Activated naive CD4-positive, alpha-beta T cell treated with anti-CD3 and anti-CD28 coated beads, Interleukin-2, amount 50 U/mL, for 16 hours (primary cell): Measurements from ENCODE around the gene ARFGEF3.
"Not testable (repeated sequence)": the region's sequence is repeated elsewhere in the genome, so short reads cannot be mapped to it uniquely, and the experiment has no call there.

Experiments used
- DNase-seq: peaks from one replicate; pipeline ENCODE4 v3.0.0-alpha.2; 2020

Gene ARFGEF3

DNA sequence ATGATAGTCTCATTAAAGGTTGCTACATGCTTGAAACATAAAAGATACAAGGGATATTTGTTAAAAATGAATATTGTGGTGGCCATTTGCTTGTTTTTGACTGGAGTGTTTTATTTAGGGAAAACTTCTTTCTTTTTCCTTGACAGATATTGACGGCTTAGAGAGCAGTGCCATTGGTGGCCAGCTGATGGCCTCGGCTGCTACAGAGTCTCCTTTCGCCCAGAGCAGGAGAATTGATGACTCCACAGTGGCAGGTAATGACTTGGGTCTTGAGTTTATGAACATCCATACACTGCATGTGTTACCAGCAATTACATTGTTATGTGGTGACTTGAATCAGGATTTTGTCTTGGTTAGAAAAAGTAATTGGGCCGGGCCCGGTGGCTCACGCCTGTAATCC is 124.1 kb downstream of the ARFGEF3 start:
- no peak for DNase-seq

DNA sequence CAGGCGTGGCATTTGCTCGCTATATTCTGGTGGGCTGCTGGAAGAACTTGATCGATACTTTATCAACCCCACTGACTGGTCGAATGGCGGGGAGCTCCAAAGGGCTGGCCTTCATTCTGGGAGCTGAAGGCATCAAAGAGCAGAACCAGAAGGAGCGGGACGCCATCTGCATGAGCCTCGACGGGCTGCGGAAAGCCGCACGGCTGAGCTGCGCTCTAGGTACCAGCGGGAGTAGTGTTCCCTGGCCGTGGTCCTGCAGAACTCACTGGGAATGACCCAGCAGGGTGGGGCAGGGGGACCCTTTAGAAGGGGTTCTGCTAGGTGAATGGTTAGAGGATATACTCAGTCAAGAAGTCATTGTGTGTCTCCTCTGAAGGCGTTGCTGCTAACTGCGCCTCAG is 125.0 kb downstream of the ARFGEF3 start:
- DNase-seq = no peak

DNA sequence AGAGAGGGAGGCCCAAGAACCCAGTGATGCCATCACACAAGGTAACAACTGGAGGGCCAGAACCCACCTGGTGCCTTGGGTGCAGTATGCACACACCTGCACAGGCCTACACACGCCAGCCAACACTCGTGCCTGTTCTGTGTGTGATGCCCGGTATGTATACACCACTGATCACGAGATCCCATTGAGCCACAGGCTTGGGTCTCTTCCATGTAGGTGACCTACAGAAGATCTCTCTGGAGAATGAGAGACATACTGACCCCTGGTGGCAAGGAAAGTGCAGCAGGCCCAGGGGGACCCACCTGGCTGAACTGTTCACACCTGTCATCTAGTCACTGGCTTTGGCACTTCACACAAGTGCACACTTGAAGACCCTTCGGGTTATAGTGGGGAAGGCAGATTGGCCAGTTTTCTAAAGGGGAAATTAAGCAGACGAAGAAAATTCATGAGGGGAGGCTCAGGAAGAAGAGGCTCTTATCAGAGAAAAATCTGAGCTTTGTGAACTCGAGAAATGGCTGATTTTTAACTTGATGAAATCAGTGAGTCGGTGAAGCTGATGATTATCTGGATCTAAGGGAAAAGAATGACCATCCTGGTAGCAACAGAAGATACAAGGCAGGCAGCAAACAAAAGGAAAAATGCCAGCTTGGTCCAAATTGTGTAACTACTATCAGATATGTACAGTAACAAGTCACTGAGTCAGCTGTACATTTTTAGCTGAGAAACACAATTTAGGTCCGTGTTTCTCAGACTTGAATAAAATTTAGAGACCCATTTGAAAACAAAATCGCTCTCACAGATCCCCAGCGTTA is 125.6 kb downstream of the ARFGEF3 start:
- DNase-seq = peak; percentile 50

DNA sequence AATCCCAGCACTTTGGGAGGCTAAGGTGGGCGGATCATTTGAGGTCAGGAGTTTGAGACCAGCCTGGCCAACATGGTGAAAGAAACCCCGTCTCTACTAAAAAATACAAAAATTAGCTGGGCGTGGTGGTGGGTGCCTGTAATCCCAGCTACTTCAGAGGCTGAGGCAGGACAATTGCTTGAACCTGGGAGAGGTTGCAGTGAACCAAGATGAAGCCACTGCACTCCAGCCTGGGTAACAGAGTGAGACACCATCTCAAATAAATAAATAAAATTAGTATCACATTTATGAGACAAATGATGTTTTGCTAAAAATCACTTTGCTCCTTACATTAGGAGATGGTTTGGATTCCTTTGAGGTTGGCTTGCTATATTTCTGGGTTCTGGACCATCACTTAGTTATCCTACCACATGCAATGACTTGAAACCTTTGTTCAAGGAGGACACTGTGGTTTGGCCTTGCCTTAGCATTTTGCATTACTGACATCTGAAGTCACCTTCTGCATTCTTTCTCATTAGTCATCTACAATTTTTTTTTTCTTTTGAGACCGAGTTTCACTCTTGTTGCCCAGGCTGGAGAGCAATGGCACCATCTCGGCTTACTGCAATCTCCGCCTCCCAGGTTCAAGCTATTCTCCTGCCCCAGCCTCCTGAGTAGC is 126.8 kb downstream of the ARFGEF3 start:
- DNase-seq = not testable (repeated sequence)

DNA sequence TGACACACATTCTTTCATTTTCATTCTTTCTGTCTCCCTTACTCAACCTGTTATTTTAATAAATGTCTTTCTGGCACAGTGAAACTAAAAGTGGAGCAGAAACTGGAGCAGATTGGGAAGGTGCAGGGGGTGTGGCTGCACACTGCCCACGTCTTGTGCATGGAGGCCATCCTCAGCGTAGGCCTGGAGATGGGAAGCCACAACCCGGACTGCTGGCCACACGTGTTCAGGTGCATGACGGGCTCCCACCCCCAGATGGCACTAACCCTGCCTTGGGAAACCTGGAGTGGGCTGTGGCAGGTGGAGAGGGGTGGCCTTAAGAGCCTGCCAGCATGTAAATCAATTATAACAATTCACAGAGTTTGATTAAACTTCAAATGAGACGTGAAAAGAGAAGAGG is 128.0 kb downstream of the ARFGEF3 start:
- DNase-seq = no peak

DNA sequence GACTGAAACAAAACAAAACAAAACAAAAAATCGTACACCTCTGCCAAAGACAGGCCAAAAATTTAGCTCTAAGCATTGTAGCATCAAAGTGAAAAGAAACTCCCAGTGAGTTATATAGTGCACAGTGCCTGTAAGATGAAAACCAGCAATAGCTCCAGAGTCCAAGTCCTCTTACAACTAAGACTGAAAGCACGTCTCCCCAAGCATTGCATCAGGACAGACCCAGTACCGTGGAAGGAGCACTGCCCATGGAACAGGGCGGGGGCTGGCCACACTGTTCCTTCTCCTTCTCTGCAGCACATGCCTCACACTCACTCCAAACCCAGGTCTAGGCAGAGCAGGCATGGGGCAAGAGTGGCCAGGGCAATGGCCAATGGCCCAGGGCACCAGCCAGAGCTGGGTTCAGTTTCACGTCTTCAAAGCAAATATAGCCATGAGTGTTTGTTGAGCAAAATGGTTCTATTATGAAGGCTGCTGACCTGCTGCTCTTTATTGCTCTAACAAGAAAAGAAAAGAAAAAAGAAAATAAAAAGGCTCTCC is 128.8 kb downstream of the ARFGEF3 start:
- DNase-seq = no peak

DNA sequence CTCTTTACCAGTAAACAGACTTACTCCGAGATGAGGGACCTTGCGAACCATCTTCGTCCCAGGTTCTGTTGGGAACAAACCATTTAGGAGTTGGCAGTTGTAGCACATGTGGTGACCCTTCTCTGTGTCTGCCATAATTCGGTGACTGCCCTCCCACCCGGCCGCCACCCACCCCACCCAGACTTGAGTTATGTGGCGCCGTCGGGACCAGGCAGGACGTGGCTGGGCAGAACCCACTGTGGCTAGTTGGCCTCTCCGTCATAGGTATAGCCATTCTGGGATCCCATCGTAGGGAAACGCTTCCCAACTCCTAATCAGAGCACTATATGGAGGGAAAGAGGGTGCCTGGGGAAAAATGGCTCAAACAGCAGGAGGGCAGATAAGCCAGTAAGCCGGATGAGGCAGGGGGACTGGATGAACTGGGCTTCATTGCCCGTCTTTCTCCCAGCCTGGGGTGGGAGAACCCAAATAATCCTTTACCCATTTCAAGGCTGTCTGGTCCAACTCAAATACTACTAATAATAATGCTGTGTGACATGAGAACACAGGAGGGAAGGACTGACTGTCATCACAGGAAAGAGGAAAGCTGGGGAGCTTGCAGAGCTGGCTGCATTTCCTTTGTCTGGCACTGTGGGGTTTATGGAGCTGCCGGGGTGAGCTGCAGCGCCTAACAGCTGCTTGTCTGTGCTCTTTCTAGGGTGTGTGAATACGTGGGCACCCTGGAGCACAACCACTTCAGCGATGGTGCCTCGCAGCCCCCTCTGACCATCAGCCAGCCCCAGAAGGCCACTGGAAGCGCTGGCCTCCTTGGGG is 129.5 kb downstream of the ARFGEF3 start:
- DNase-seq = no peak

DNA sequence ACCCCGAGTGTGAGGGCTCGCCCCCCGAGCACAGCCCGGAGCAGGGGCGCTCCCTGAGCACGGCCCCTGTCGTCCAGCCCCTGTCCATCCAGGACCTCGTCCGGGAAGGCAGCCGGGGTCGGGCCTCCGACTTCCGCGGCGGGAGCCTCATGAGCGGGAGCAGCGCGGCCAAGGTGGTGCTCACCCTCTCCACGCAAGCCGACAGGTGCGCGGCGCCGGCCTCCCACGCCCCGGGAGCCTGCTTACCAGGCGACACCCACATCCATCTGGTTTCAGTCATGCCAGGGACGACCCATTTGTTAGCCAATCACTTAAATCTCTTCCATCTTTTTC is 130.1 kb downstream of the ARFGEF3 start:
- DNase-seq = no peak

DNA sequence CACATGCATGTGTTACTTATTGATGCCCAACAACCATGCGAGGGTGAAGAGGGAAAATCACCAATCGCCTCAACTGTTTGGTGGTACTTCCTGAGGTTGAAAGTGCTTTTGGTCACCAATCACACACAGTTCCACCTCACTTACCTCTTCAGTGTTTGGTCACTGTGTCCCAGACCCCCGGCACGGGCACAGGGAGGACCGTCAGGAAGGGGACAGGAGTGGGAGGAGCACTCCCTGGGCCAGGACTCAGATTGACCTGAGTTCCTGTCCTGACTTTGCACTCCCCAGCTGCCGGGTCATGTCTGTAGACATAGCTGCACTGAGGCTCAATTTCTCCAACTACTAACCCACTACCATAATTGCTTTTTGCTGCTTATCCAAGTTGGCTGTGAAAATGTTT is 130.7 kb downstream of the ARFGEF3 start:
- DNase-seq = no peak

DNA sequence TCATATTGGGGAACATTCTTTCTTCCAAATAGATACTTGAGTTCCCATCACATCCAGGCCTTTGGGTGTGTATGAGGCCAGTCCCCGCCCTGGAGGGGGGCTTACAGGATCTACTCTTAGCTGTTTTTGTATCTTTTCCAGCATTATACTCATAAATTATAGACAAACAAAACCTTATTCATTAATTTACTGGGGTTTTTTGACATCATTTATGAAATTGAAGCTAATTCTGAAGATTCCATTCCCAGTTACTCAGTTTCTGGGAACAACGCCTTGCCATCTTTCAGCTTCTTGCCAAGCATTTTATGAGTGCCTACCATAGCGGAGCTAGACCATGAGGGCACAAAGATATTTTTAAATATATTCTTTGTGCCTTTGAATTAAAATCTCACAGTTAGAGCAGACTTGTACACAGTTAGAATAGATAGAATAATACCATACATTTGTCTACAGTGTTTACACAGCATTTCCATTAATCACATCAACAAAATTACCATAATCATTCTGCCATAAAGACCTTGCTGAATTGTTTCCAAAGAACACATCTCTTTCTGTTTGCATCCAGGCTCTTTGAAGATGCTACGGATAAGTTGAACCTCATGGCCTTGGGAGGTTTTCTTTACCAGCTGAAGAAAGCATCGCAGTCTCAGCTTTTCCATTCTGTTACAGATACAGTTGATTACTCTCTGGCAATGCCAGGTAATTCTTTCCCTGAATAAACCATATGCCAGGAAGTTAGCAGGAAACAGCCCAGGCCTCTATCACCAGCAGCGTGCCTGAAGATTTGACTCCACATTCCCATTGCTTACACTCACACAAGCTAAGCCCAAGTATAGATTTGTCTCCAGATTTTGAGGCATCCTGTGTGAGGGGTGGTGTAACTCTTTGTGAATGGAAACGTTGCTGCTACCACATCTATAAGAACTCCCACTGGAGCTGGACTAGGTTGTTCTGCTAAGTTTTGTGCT is 132.0 kb downstream of the ARFGEF3 start:
- DNase-seq = no peak

DNA sequence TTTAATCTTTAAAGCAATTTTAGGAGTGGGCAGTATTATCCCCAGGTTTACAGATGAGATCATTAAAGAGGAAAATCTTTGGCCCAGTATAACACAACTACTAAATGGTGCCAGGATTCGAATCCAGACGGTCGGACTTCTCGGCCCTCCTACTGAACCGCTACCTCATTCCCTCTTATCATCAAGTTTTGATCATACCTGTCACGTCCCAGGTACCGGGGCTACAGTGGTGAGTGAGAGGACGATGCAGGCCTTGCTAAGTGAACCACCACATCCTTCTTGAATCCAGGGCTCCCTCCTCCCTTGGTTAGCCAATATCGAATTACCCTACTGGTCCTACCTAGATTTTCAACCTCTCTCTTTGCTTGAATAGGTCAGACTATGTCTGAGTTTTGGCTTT is 134.6 kb downstream of the ARFGEF3 start:
- no peak for DNase-seq

DNA sequence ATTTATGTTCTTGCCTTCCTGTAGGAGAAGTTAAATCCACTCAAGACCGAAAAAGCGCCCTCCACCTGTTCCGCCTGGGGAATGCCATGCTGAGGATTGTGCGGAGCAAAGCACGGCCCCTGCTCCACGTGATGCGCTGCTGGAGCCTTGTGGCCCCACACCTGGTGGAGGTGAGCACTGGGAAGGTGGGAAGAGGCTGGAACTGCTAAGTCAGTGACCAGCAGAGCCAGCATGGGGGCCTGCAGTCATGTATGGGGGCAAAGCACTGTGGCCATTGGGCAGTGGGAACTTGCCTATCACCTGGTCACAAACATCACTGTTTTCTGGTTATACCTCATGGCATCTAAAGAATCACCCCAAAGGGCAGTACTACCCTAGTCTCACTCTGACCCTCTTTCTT is 135.0 kb downstream of the ARFGEF3 start:
- no peak for DNase-seq

DNA sequence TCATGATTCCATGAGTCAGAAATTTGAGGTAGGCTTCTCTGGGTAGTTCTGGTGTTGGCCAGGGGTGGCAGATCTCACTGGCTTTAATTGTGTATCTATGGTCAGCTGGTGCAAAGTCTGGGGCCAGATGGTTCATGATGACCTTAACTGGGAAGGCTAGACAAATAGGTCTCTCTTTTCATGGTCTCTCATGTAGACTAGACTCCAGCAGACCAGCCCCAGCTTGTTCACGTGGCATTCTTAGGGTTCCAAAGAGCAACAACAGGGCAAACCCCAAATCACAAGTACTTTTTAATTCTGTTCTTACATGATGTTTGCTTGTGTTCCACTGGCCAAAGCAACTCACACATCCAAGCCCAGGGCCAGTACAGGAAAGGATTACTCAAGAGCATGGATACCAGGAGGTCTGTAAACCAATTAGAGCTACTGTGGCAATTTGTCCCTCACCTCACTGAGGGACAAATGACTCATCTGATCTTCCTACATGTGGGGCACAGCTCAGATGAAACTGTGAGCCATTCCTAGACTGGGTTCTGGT is 136.1 kb downstream of the ARFGEF3 start:
- DNase-seq = no peak

DNA sequence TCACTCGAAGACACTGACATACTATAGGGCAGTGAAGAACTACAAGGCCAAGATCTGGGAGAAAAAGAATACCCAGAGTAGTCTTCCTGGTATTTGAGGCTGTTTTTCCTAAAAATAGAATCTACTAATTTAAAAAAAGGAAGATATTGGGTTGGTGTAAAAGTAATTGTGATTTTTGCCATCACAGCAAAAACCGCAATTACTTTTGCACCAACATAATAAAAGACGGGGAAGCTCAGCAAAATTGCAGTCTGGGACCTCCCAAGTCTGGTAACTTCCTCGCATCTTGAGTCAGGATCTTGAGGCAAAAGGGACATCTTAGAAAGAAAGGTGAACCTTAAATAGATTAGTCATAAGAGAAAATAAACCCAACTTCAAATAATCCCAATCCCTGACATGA is 138.7 kb downstream of the ARFGEF3 start:
- no peak for DNase-seq

DNA sequence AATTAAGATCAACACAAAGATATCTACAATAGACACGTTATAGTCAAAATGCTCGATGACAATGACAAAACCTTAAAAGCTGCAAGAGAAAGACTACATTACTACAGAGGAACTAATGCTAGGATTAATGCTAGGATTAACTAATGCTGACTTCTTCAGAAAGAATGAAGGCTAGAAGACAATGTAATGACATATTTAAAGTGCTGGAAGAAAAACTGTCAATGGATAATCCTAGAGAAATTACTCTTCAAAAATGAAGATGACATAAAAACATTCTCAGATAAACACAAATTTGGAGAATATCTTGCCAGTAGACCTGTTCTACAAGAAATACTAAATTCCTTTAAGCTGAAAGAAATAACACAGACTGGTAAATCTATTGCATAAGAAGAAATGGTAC is 140.8 kb downstream of the ARFGEF3 start:
- DNase-seq = no peak

DNA sequence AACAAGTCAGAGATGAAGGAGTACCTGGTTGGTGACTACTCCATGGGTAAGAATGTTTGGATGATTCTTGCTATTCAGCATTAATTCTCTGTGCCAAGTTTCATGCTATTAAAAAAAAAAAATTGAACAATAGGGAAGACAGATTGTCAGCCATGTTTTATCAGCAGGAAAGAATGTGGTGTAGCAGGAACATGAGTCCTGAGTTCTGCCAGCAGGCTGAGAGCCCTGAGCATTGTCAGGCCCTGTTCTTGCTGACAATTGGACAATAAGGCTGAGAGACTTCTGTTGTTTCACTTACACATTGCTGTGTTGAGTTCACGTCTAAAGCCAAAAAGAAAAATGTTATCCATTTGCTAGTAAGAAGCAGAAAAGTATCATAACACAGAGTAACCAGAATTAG is 145.6 kb downstream of the ARFGEF3 start:
- no peak for DNase-seq

DNA sequence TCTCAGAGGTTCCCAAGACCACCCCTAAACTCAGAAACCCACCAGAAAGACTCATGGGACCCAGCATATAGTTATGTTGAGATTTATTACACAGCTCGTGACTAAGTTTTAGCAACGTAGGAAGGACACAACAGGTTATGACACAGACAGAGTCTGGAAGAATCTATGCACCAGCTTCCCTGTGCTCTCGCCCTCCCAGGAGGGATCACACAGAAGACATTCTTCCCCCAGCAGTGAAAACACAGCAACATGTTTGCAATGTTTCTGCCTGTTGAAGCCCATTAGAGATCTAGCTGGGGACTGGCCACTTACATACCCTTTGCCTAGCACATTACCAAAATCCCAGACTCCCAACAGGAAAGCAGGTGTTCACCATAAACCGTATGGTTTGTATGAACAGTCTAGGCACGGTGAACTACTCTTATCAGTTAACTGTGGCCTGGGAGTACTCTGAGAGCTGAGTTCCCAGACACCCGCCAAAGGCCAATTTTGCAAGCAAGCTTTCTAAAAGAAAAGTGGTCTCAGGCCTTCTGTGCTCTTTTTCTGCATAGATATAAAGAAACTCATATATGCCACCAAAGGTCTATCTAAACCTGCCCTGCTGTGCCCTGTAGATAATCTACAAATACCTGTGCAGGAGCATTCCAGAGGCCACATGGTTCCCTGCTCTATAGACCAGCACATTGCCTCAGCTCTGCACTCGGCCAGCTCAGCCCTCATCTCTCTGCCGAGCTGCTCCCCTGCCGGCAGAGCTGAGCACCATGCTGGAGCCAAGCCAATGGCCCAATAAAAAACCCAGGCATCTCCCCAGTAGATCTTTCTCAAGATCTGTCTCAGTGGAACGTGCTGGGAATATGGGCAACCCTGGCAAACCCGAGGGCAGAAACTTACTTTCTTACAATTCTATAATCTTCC is 146.3 kb downstream of the ARFGEF3 start:
- DNase-seq = no peak

DNA sequence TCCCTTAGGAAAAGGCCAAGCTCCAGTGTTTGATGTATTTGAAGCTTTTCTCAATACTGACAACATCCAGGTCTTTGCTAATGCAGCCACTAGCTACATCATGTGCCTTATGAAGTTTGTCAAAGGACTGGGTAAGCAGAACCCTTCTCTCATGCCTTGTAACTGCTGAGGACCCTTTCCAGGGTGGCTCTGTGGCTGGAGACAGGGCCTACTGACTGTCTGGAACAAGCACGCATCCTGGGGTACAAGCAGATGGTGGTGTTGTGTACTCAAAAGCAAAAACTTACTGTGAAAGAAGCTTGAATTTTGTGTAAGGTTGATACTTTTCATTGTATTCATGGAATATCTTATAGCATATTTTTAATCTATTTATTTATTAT is 147.0 kb downstream of the ARFGEF3 start:
- no peak for DNase-seq

DNA sequence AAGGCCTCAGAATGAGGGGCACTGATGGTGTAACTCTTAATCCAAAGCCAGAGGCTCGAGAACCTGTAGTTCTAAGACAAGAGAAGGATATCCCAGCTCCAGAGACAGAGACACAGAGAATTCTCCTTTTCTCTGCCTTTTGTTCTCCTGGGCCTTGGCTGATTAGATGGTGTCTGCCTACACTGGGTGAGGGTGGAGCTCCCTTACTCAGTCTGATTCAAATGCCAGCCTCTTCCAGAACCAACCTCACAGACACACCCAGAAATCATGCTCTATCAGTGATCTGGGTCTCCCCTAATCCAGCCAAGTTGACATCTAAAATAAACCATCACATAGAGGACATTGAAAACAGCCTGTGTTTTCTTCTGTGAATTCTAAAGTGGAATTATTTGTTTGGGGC is 148.0 kb downstream of the ARFGEF3 start:
- DNase-seq = no peak

DNA sequence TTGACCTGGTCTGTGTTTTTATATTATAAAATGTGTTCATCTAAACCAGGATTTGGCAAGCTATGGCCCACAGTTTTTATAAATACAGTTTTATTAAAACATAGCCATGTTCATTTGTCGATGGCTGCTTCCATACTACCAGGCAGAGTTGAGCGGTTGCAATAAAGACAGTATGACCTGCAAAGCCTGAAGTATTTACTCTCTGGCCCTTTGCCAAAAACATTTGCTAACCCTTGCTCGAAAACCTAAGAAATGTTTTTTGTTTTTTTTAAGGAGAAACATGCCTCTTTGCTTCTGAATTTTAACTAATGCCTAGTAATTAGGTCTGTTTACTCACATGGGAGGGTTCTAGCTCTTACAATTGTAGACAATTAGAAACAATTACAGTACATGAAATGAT is 148.6 kb downstream of the ARFGEF3 start:
- no peak for DNase-seq

DNA sequence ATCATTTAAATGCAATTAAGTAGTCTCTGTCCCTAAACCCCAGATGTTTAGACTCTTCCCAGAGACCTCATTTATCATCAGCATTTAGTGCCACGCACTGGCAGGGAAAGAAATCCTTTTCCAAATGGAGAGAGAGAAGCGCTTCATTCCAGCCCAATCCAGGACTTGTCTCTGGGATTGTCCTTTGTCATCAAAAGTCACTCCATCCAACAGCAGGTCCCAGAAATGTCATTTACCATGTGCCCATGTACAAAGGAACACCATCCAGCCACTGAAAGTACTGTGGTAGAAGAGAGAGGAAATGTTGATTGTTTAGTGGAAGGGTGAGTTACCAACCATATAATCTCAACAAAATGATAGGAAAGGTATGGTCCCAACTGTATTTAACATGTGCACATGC is 149.1 kb downstream of the ARFGEF3 start:
- no peak for DNase-seq
